CD4-positive, alpha-beta T cell treated with Interleukin-2 at 100 ng/mL for 4 hours (primary cell): ENCODE results near the gene CEPT1.

Source experiments
- DNase-seq: peaks from one replicate; pipeline ENCODE4 v3.0.0-alpha.2; 2020; ENCODE audit warnings: low spot score

The CEPT1 gene

GRCh38 chr1:111145963-111146768, 6.1 kb downstream of the CEPT1 start:
- no peak for DNase-seq

- DNase-seq = no peak
Measured at GRCh38 chr1:111147948-111148347, 7.9 kb downstream of the CEPT1 start.

DNA sequence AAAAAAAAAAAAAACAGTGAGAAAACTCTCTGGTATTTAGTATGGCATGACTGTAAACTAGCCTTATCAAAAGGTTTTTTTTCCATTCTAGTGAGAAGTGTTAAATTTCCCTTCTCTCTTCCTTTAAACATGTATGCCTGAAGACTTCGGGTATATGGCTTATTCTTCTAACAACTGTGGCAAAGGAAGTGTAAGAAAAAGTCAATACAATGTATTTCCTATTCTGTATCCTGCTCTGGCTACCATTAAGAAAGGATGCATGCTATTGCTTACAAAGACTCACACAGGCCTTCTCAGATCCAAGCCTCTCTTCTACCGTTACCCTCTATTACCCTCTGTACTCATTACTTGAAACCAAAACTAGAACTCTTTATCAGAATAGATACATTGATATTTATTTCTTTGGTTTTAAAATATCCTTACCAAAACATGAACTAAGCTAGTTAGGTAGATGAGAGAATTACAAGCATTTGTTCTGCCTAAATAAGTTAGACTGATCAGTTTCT, 8.4 kb downstream of the CEPT1 start:
- DNase-seq = no peak

GRCh38 chr1:111151838-111152237, 11.8 kb downstream of the CEPT1 start:
- DNase-seq = no peak

DNA sequence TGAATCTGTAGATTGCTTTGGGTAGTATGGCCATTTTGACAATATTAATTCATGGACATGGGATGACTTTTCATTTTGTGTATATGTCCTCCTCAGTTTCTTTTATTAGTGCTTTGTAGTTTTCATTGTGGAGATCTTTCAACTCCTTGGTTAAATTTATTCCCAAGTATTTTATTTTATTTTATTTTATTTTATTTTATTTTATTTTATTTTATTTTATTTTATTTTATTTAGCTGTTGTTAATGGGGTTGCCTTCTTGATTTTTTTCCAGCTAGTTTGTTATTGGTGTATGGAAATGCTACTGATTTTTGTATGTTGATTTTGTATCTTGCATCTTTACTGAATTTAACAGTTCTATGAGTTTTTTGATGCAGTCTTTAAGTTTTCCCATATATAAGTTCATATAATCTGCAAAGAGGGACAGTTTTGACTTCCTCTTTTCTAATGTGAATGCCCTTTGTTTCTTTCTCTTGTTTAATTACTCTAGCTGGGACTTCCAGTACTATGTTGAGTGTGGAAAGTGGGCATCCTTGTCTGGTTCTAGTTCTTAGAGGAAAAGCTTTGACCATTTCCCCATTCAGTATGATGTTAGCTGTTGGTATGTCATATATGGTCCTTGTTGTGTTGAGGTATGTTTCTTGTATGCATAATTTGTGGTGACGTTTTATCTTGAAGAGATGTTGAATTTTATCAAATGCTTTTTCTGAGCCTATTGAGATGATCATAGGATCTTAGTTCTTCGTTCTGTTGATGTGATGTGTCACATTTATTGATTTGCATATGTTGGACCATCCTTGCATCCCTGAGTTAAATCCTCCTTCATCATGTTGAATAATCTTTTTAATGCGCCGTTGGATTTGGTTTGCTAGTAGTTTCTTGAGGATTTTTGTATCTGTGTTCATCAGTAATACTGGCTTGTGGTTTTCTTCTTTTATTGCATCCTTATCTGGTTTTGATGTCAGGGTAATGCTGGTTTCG, 14.3 kb downstream of the CEPT1 start:
- no peak for DNase-seq

GRCh38 chr1:111157431-111157830, 17.4 kb downstream of the CEPT1 start:
- no peak for DNase-seq

DNA sequence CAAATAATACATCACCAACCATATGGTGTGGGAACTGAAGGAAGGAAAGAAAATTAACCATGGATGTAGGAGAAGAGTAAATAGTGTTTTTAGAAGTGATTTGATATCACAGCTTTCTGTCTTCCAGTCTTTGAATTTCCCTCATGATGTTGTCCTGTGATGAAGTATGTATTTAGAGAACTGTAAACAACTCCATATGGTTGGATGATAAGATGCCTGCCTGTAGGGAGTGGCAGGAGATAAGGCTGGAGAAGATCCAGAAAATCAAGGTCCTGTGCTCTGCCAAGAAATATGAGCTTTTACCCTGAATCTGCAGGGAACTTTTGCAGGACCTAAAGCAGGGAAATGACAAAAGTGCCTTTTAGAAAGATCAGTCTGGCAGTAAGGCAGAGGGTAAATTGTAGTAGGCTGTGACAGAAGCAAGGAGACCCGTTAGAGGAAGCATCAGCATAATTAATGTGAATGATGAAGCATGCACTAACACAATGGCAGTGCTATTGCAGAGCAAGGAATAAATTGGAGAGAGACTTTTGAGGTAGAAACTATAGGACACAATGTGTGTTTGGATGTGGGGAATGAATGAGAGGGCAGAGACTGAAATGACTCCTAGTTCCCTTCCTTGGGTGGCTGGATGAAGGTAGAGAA, 21.9 kb downstream of the CEPT1 start:
- no peak for DNase-seq

- DNase-seq = no peak
Measured at GRCh38 chr1:111162488-111162880, 22.5 kb downstream of the CEPT1 start.

GRCh38 chr1:111163363-111163762, 23.3 kb downstream of the CEPT1 start:
- no peak for DNase-seq

DNA sequence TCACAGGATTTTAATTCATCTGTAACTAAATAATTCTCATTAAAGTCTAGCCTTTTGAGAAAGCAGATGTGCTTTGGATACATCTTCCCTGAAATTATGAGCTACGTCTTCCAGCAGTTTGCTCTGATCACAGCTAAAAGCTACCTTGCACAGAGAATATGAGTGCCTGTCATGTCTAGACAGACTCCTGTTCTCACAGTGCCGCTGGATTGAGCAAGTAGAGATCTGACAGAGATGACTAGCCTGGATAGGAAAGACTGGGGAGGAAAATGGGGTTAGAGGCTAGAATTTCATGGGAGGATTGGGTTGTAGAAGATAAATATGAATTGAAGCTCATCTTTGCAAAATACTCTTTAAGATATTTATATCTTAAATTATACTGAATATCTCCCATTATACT, 24.1 kb downstream of the CEPT1 start:
- no peak for DNase-seq

DNA sequence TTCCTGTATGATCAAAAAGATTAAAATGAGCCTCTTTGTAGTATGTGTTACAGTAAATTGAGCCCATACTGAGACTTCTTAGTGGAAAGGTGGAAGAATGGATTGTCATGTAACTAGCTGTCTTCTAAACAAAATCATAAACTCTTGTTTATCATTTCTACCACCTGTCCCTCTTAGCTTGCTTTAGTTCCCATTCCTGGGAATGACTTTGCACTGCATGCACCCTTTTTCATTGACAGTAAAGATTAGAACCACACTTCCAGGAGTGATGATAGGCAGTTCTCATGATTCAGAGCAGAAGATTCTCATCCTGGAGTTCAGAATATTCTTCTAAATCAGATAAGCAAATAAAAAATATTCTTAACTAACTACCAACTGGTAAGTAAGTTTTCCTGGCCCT, 32.4 kb downstream of the CEPT1 start:
- DNase-seq = no peak

GRCh38 chr1:111174070-111174469, 34.0 kb downstream of the CEPT1 start:
- DNase-seq = no peak

DNA sequence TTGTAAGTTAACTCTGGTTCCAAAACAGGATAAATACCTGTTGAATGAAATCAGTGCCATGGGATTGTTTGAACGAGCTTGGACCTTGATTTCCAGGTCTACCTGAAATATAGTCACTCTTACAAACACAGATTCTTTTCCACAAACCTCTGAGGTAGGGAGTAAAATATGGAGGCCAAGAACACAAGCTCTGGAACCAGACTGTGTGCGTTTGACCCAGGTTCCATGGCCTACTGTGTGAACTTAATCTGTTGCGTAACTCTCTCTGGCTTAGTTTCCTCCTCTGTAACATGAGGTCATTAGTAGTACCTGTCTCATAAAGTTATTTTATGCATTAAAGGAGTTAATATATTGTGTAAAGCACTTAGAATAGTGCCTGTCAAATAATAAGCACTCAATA, 35.3 kb downstream of the CEPT1 start:
- DNase-seq = no peak

GRCh38 chr1:111176678-111177077, 36.7 kb downstream of the CEPT1 start:
- no peak for DNase-seq

GRCh38 chr1:111179968-111180533, 40.0 kb downstream of the CEPT1 start:
- no peak for DNase-seq

DNA sequence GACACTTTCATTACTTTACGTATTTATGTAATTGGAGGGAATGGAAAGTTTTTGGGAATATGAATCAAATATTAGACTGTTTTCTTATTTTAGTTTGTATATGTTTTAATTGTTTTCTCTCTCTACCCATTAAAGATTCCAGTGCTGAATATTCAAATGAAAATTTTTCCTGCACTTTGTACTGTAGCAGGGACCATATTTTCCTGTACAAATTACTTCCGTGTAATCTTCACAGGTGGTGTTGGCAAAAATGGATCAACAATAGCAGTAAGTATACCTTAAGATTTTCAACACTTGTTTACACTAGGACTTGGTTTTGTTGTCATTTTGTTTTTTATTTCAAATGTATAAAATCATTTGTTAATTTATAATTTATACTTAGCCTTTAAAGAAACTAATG, 42.0 kb downstream of the CEPT1 start:
- no peak for DNase-seq

- DNase-seq = no peak
Measured at GRCh38 chr1:111183308-111184069, 43.5 kb downstream of the CEPT1 start.

DNA sequence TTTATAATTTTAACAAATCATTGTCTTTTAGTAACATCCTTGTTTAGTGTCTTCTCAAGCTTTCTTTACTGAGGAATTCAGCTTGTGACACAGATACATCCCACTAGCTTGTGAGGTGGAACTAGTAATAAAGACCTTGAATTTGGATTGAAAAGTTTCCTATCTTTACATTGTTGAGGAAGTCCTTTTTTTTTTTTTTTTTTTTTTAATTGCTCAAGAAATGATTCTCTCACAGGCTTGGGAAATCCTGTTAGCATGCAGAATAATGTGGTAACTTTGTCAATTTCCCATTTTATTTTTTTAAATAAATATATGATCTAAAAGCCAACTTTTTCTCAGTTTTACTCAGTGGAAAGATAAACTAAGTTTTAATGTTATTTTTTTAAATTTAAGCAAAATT, 44.6 kb downstream of the CEPT1 start:
- DNase-seq = no peak

DNA sequence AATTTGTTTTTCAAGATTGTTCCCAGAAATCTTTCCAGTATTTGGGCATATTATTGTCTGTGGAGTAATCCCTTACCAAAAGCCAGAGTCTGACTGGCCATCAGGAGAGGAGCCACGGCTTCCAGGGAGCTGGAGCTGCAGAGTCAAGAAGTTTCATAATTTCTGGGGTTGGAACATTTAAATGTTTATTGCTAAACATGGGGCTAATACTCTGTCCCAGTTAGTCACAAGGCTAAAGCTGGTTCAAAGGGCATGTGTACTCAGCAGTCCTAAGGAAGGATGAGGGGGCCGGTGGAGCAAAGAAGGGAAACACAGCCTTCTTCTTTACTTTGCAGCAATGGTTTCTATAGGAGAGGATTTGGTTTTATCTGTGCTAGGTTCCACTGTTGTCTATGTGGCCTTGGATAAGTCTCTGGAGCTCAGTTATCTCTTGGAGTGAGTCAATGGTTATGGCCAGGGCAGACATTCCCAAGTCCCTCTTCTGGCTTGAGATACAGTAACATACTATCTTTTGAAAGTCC, 51.0 kb downstream of the CEPT1 start:
- DNase-seq = no peak

GRCh38 chr1:111191496-111191895, 51.5 kb downstream of the CEPT1 start:
- DNase-seq = no peak

DNA sequence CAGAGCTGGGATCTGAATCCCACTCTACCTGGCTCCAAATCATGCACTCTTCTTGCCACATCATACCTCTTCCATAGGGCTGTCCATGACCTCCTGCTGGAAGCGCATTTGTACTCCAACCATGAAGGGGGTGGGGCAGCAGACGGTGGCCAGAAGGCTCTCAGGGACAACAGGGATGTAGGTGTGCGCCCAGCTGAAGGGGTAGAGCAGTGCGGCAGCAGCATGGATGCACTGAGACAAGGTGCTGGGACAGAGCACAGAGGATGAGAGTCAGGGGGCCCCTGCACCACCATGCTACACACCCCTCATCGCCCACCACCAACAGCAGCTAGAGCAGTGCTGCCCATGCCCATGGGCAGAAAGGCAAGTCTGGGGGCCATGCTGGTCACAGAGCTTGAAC, 52.1 kb downstream of the CEPT1 start:
- no peak for DNase-seq
